H9 (cell line): ENCODE measurements around the gene OR10W1. TPM values are rescaled to one million over a fixed set of nuclear protein-coding genes. Genes with fewer than 3 reads are reported as not detected.

ENCODE experiments used
- DNase-seq: peaks from one replicate; pipeline ENCODE4 v3.0.0-alpha.2; 2017
- H2AFZ ChIP-seq: one replicate; pipeline ENCODE4 v1.6.1; 2013; ENCODE audit warnings: mild to moderate bottlenecking, low read length, control low read depth, moderate library complexity
- H2AK5ac ChIP-seq: 2 replicates; pipeline ENCODE4 v1.6.1; 2013; ENCODE audit warnings: low read length, control low read depth, mixed read lengths; ENCODE audit not compliant: insufficient read length
- H2BK120ac ChIP-seq: one replicate; pipeline ENCODE4 v1.6.1; 2013; ENCODE audit warnings: low read depth, mild to moderate bottlenecking, low read length, control low read depth, inconsistent platforms; ENCODE audit not compliant: poor library complexity, severe bottlenecking
- H2BK12ac ChIP-seq: 2 replicates; pipeline ENCODE4 v1.6.1; 2013; ENCODE audit warnings: low read length, control low read depth, mixed read lengths, low read depth; ENCODE audit not compliant: insufficient read length
- H2BK15ac ChIP-seq: 2 replicates; pipeline ENCODE4 v1.6.1; 2013; ENCODE audit warnings: low read depth, low read length, control low read depth
- H2BK20ac ChIP-seq: one replicate; pipeline ENCODE4 v1.6.1; 2013; ENCODE audit warnings: low read depth, mild to moderate bottlenecking, low read length, control low read depth, inconsistent platforms; ENCODE audit not compliant: poor library complexity, severe bottlenecking
- H2BK5ac ChIP-seq: 2 replicates; pipeline ENCODE4 v1.6.1; 2013; ENCODE audit warnings: low read length, control low read depth, mixed read lengths; ENCODE audit not compliant: insufficient read length
- H3K14ac ChIP-seq: 2 replicates; pipeline ENCODE4 v1.6.1; 2013; ENCODE audit warnings: low read length, control low read depth; ENCODE audit not compliant: insufficient read depth
- H3K18ac ChIP-seq: 2 replicates; pipeline ENCODE4 v1.6.1; 2013; ENCODE audit warnings: low read depth, mild to moderate bottlenecking, mixed read lengths, low read length, control low read depth; ENCODE audit not compliant: insufficient read length
- H3K23ac ChIP-seq: 2 replicates; pipeline ENCODE4 v1.6.1; 2013; ENCODE audit warnings: low read length, control low read depth, mixed read lengths, low read depth; ENCODE audit not compliant: insufficient read length
- H3K23me2 ChIP-seq: 2 replicates; pipeline ENCODE4 v1.6.1; 2013; ENCODE audit warnings: low read depth, mild to moderate bottlenecking, mixed read lengths, low read length, control low read depth; ENCODE audit not compliant: insufficient read length, poor library complexity, severe bottlenecking
- H3K27ac ChIP-seq: 2 replicates; pipeline ENCODE4 v1.5.1; 2013; ENCODE audit warnings: low read length, control low read depth, mixed read lengths, low read depth; ENCODE audit not compliant: insufficient read length
- H3K27me3 ChIP-seq: 2 replicates; pipeline ENCODE4 v1.6.1; 2013; ENCODE audit warnings: low read length, control low read depth, inconsistent platforms; ENCODE audit not compliant: insufficient read depth
- H3K4ac ChIP-seq: 2 replicates; pipeline ENCODE4 v1.6.1; 2013; ENCODE audit warnings: low read depth, mild to moderate bottlenecking, control low read depth, inconsistent platforms, low read length, moderate library complexity
- H3K4me1 ChIP-seq: 2 replicates; pipeline ENCODE4 v1.6.1; 2013; ENCODE audit warnings: low read length, control low read depth, inconsistent platforms; ENCODE audit not compliant: insufficient read depth
- H3K4me2 ChIP-seq: 2 replicates; pipeline ENCODE4 v1.6.1; 2013; ENCODE audit warnings: low read length, control low read depth, mixed read lengths; ENCODE audit not compliant: insufficient read length, insufficient read depth
- H3K56ac ChIP-seq: 2 replicates; pipeline ENCODE4 v1.6.1; 2013; ENCODE audit warnings: low read depth, mild to moderate bottlenecking, mixed read lengths, low read length, control low read depth; ENCODE audit not compliant: insufficient read length
- H3K79me1 ChIP-seq: 2 replicates; pipeline ENCODE4 v1.6.1; 2013; ENCODE audit warnings: low read depth, mild to moderate bottlenecking, moderate library complexity, low read length, control low read depth, inconsistent platforms; ENCODE audit not compliant: insufficient read depth, poor library complexity, severe bottlenecking
- H3K79me2 ChIP-seq: 2 replicates; pipeline ENCODE4 v1.6.1; 2013; ENCODE audit warnings: low read length, control low read depth, inconsistent platforms; ENCODE audit not compliant: insufficient read depth
- H3K9ac ChIP-seq: 2 replicates; pipeline ENCODE4 v1.6.1; 2013; ENCODE audit warnings: low read length, control low read depth, mixed read lengths; ENCODE audit not compliant: insufficient read length; ENCODE audit errors: extremely low read depth
- H3K9me3 ChIP-seq: one replicate; pipeline ENCODE4 v1.6.1; 2013; ENCODE audit warnings: low read depth, low read length, inconsistent platforms; ENCODE audit not compliant: control insufficient read depth
- H3T11ph ChIP-seq: one replicate; pipeline ENCODE4 v1.6.1; 2013; ENCODE audit warnings: mild to moderate bottlenecking, low read length, control low read depth, inconsistent platforms
- H4K20me1 ChIP-seq: one replicate; pipeline ENCODE4 v1.6.1; 2013; ENCODE audit not compliant: control insufficient read depth, insufficient read length, insufficient read depth
- H4K5ac ChIP-seq: 2 replicates; pipeline ENCODE4 v1.6.1; 2013; ENCODE audit warnings: low read depth, mild to moderate bottlenecking, mixed read lengths, low read length, control low read depth; ENCODE audit not compliant: insufficient read length
- H4K8ac ChIP-seq: replicated peaks from 2 replicates; pipeline ENCODE4 v1.6.1; 2013; ENCODE audit warnings: low read length, control low read depth, mixed read lengths, low read depth; ENCODE audit not compliant: insufficient read length
- H4K91ac ChIP-seq: 2 replicates; pipeline ENCODE4 v1.6.1; 2013; ENCODE audit warnings: low read depth, mild to moderate bottlenecking, moderate library complexity, mixed read lengths, low read length, control low read depth; ENCODE audit not compliant: insufficient read length
- H3K27ac Mint-ChIP-seq, 3 experiments: 2 replicates in 2 of 3; 3 replicates in 1 of 3; pipeline ENCODE4 v1.8.0; 2020 to 2021; ENCODE audit warnings: mixed read lengths in 3 of 3, mild to moderate bottlenecking in 1 of 3, moderate library complexity in 1 of 3
- H3K27me3 Mint-ChIP-seq: 2 replicates; pipeline ENCODE4 v1.8.0; 2021; ENCODE audit warnings: low read depth, mild to moderate bottlenecking, moderate library complexity, mixed read lengths
- H3K36me3 Mint-ChIP-seq, 3 experiments: 2 replicates in 2 of 3; 3 replicates in 1 of 3; pipeline ENCODE4 v1.8.0; 2020 to 2021; ENCODE audit warnings: low read depth in 3 of 3, mixed read lengths in 3 of 3; ENCODE audit not compliant: insufficient read depth in 1 of 3
- H3K4me1 Mint-ChIP-seq, 2 experiments: 2 replicates each; pipeline ENCODE4 v1.8.0; 2020; ENCODE audit warnings: mixed read lengths in 2 of 2
- H3K4me3 Mint-ChIP-seq, 2 experiments: 2 replicates in 1 of 2; 3 replicates in 1 of 2; pipeline ENCODE4 v1.8.0; 2020 to 2021; ENCODE audit warnings: mild to moderate bottlenecking in 2 of 2, mixed read lengths in 2 of 2, moderate library complexity in 1 of 2
- H3K9me3 Mint-ChIP-seq, 2 experiments: 2 replicates in 1 of 2; 3 replicates in 1 of 2; pipeline ENCODE4 v1.8.0; 2020; ENCODE audit warnings: mild to moderate bottlenecking in 2 of 2, mixed read lengths in 2 of 2, moderate library complexity in 1 of 2
- WGBS: extraction: QIAGEN DNeasy Blood & Tissue Kit; methylation state at CpG from one replicate; pipeline ENCODE4 v1.1.7; 2013; ENCODE audit warnings: missing lambda C conversion rate, low lambda C conversion rate, mixed read lengths; ENCODE audit not compliant: insufficient read length; ENCODE audit errors: extremely low coverage; 5-methylcytosine and 5-hydroxymethylcytosine counted together
- total RNA-seq: library from RNA; stranded (reverse); gene quantifications from 2 replicates; pipeline ENCODE4 v1.2.1, GENCODE V29; 2021
- TF ChIP-seq, protein P1 (sequence below): fragments of 200-600 bp; sonication (generic); conservative IDR thresholded peaks from 3 replicates; pipeline ENCODE4 v1.8.0; 2021; ENCODE audit warnings: antibody characterized with exemption, mild to moderate bottlenecking

Gene OR10W1
- total RNA-seq, 1 experiment from 2014 or later: not detected

DNA sequence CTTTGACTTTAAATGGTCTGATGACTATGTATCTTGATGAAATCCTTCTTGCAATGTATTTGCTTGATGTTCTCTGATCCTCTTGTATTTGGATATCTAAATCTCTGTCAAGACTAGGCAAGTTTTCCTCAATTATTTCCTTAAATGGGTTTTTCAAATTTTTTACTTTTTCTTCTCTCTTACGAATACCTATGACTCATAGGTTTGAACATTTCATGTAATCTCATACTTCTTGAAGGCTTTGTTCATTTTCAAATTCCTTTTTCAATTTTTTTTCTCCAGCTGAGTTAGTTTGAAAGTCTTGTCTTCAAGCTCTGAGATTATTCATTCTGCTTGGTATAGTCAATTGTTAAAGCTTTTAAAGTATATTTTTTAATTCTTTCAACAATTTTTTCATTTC, 13.1 kb downstream of the OR10W1 start:
- Histone ChIP-seq H3K23me2 (no peaks in the 10 kb centered on the region), H3K79me2 (no peaks in the 10 kb centered on the region), H2BK20ac (no peak overlapping the region), H3K4me1 (no peaks in the 10 kb centered on the region), H2BK15ac (no peak overlapping the region), H3K14ac (no peak overlapping the region), H4K20me1 (no peaks in the 10 kb centered on the region), H3K23ac (no peak overlapping the region), H3K27ac (no peak overlapping the region), H2BK12ac (no peak overlapping the region), H4K8ac (no peak overlapping the region), H4K5ac (no peak overlapping the region), H2BK120ac (no peak overlapping the region), H3K4ac (no peak overlapping the region), H4K91ac (no peak overlapping the region), H2BK5ac (no peak overlapping the region), H2AFZ (no peak overlapping the region), H3K9ac (no peak overlapping the region), H2AK5ac (no peak overlapping the region), H3T11ph (no peak overlapping the region), H3K56ac (no peak overlapping the region), H3K79me1 (no peaks in the 10 kb centered on the region), H3K18ac (no peak overlapping the region), H3K9me3 (no peaks in the 10 kb centered on the region), H3K4me2 (no peak overlapping the region), H3K27me3 (no peaks in the 10 kb centered on the region)
- no CpG with 5 or more reads among the region's 1 CpG for WGBS
- Mint-ChIP-seq H3K4me3 (no peak overlapping the region), H3K36me3 (peaks cover 0 to 8% (median 1%) of the 10 kb centered on the region in 3 experiments; a peak in 4 of 7 replicates), H3K27me3 (no peaks in the 10 kb centered on the region; the same call in none of the 2 replicates), H3K27ac (no peak overlapping the region), H3K9me3 (peaks cover 15 to 47% of the 10 kb centered on the region in 2 experiments; a peak in 4 of 5 replicates), H3K4me1 (no peaks in the 10 kb centered on the region)
- DNase-seq: no peak
- TF ChIP-seq, protein P1, sequence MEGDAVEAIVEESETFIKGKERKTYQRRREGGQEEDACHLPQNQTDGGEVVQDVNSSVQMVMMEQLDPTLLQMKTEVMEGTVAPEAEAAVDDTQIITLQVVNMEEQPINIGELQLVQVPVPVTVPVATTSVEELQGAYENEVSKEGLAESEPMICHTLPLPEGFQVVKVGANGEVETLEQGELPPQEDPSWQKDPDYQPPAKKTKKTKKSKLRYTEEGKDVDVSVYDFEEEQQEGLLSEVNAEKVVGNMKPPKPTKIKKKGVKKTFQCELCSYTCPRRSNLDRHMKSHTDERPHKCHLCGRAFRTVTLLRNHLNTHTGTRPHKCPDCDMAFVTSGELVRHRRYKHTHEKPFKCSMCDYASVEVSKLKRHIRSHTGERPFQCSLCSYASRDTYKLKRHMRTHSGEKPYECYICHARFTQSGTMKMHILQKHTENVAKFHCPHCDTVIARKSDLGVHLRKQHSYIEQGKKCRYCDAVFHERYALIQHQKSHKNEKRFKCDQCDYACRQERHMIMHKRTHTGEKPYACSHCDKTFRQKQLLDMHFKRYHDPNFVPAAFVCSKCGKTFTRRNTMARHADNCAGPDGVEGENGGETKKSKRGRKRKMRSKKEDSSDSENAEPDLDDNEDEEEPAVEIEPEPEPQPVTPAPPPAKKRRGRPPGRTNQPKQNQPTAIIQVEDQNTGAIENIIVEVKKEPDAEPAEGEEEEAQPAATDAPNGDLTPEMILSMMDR: no peak
